ENCODE results near the gene LHFPL5. TPM values are rescaled to one million over a fixed set of nuclear protein-coding genes. Genes with fewer than 3 reads are reported as not detected.

The LHFPL5 gene
- total and polyA plus RNA-seq, 4 donors = not detected

GRCh38 chr6:35784200-35784599, 21.0 kb upstream of the LHFPL5 start:
- H3K27me3 ChIP-seq (ENCODE audit: control insufficient read depth in 3 of 3, insufficient read depth in 3 of 3, low read length in 2 of 3) = peaks cover 0 to 15% (median 14%) of the 10 kb centered on the region in 3 donors
- no peak for DNase-seq
- H3K4me1 ChIP-seq (ENCODE audit: control insufficient read depth in 5 of 5, insufficient read depth in 5 of 5, low read length in 5 of 5) = no peaks in the 10 kb centered on the region
- no peak for TF ChIP-seq CTCF (IDR thresholded peaks at IDR 0.05; ENCODE audit: control extremely low read depth, extremely low read depth)
- ATAC-seq (ENCODE audit: insufficient read depth, low FRiP score) = no peak
- H3K4me3 ChIP-seq = no peak overlapping the region
- H3K9me3 ChIP-seq (ENCODE audit: control insufficient read depth in 4 of 4, insufficient read depth in 3 of 4, low read length in 3 of 4) = peaks cover 0 to 3% (median 0%) of the 10 kb centered on the region in 4 donors
- H3K27ac ChIP-seq (ENCODE audit: low read depth in 1 of 2, low read length in 1 of 2) = no peak overlapping the region
- H3K36me3 ChIP-seq (ENCODE audit: control insufficient read depth in 4 of 4, insufficient read depth in 4 of 4, low read length in 4 of 4) = no peaks in the 10 kb centered on the region
- WGBS, 2 donors = 61 to 84% methylated on average over 2 of the region's 2 CpGs
- no peak overlapping the region for H3K9ac ChIP-seq (ENCODE audit: insufficient read depth in 1 of 2, low read length in 2 of 2)

- 72 to 79% methylated on average over 2 of the region's 2 CpGs for WGBS, 2 donors
- TF ChIP-seq CTCF (IDR thresholded peaks at IDR 0.05; ENCODE audit: control extremely low read depth, extremely low read depth) = no peak
- Histone ChIP-seq H3K27ac (ENCODE audit: low read depth in 1 of 2, low read length in 1 of 2) (no peak overlapping the region), H3K4me1 (ENCODE audit: control insufficient read depth in 5 of 5, insufficient read depth in 5 of 5, low read length in 5 of 5) (no peaks in the 10 kb centered on the region), H3K27me3 (ENCODE audit: control insufficient read depth in 3 of 3, insufficient read depth in 3 of 3, low read length in 2 of 3) (peaks cover 0 to 15% (median 14%) of the 10 kb centered on the region in 3 donors), H3K9ac (ENCODE audit: insufficient read depth in 1 of 2, low read length in 2 of 2) (no peak overlapping the region), H3K4me3 (no peak overlapping the region), H3K36me3 (ENCODE audit: control insufficient read depth in 4 of 4, insufficient read depth in 4 of 4, low read length in 4 of 4) (no peaks in the 10 kb centered on the region), H3K9me3 (ENCODE audit: control insufficient read depth in 4 of 4, insufficient read depth in 3 of 4, low read length in 3 of 4) (peaks cover 0 to 3% (median 0%) of the 10 kb centered on the region in 4 donors)
- ATAC-seq (ENCODE audit: insufficient read depth, low FRiP score) (no peak), DNase-seq (no peak)
These were observed 18.9 kb upstream of the LHFPL5 start for GRCh38 chr6:35786272-35786671.

- 43 to 50% methylated on average over 25 of the region's 25 CpGs for WGBS, 2 donors
- Histone ChIP-seq H3K27me3 (ENCODE audit: control insufficient read depth in 3 of 3, insufficient read depth in 3 of 3, low read length in 2 of 3) (peaks cover 0 to 15% (median 14%) of the 10 kb centered on the region in 3 donors), H3K9me3 (ENCODE audit: control insufficient read depth in 4 of 4, insufficient read depth in 3 of 4, low read length in 3 of 4) (peaks cover 0 to 3% (median 0%) of the 10 kb centered on the region in 4 donors), H3K4me3 (no peak overlapping the region), H3K9ac (ENCODE audit: insufficient read depth in 1 of 2, low read length in 2 of 2) (no peak overlapping the region), H3K4me1 (ENCODE audit: control insufficient read depth in 5 of 5, insufficient read depth in 5 of 5, low read length in 5 of 5) (no peaks in the 10 kb centered on the region), H3K27ac (ENCODE audit: low read depth in 1 of 2, low read length in 1 of 2) (no peak overlapping the region), H3K36me3 (ENCODE audit: control insufficient read depth in 4 of 4, insufficient read depth in 4 of 4, low read length in 4 of 4) (no peaks in the 10 kb centered on the region)
- TF ChIP-seq CTCF (IDR thresholded peaks at IDR 0.05; ENCODE audit: control extremely low read depth, extremely low read depth) = no peak
- DNase-seq = no peak
- no peak for ATAC-seq (ENCODE audit: insufficient read depth, low FRiP score)
These were observed 18.3 kb upstream of the LHFPL5 start for GRCh38 chr6:35786810-35787209.

All from lung (tissue), 12 donors.